Measurements from ENCODE around the gene TMEM131L.
"Not testable (repeated sequence)": the region's sequence is repeated elsewhere in the genome, so short reads cannot be mapped to it uniquely, and the experiment has no call there.

The TMEM131L gene

GRCh38 chr4:153553155-153553818, 87.1 kb downstream of the TMEM131L start:
- DNase-seq: no peak

GRCh38 chr4:153553819-153554170, 87.6 kb downstream of the TMEM131L start:
- no peak for DNase-seq

GRCh38 chr4:153555730-153556434, 89.7 kb downstream of the TMEM131L start:
- no peak for DNase-seq

GRCh38 chr4:153556435-153556815, 90.3 kb downstream of the TMEM131L start:
- DNase-seq: no peak

- no peak for DNase-seq
Observed at GRCh38 chr4:153560908-153561307, 94.7 kb downstream of the TMEM131L start.

- no peak for DNase-seq
Observed at GRCh38 chr4:153564630-153565525, 98.7 kb downstream of the TMEM131L start.

GRCh38 chr4:153566631-153567150, 100.5 kb downstream of the TMEM131L start:
- no peak for DNase-seq

GRCh38 chr4:153567660-153568059, 101.5 kb downstream of the TMEM131L start:
- DNase-seq: not testable (repeated sequence)

- DNase-seq: no peak
Observed at GRCh38 chr4:153570228-153570973, 104.2 kb downstream of the TMEM131L start.

- DNase-seq: no peak
Observed at GRCh38 chr4:153571006-153571545, 104.9 kb downstream of the TMEM131L start.

- DNase-seq: no peak
Observed at GRCh38 chr4:153572609-153573008, 106.4 kb downstream of the TMEM131L start.

- no peak for DNase-seq
Observed at GRCh38 chr4:153573221-153573620, 107.1 kb downstream of the TMEM131L start.

- no peak for DNase-seq
Observed at GRCh38 chr4:153573881-153574802, 108.0 kb downstream of the TMEM131L start.

GRCh38 chr4:153576443-153576774, 110.2 kb downstream of the TMEM131L start:
- no peak for DNase-seq

GRCh38 chr4:153577053-153577452, 110.9 kb downstream of the TMEM131L start:
- DNase-seq: no peak

GRCh38 chr4:153579410-153579809, 113.2 kb downstream of the TMEM131L start:
- no peak for DNase-seq

- no peak for DNase-seq
Observed at GRCh38 chr4:153579872-153580271, 113.7 kb downstream of the TMEM131L start.

- DNase-seq: no peak
Observed at GRCh38 chr4:153582954-153583702, 117.0 kb downstream of the TMEM131L start.

- DNase-seq: no peak
Observed at GRCh38 chr4:153585026-153585425, 118.9 kb downstream of the TMEM131L start.

Data from NCI-H187 (cell line).